ENCODE measurements around the gene FUT8.

GRCh38 chr14:65456247-65456646 is 43.7 kb downstream of the FUT8 start:
- TF ChIP-seq CTCF (conservative IDR thresholded peaks at IDR 0.05 in 1 of 2, IDR thresholded peaks at IDR 0.05 in 1 of 2; ENCODE audit: extremely low read depth in 1 of 2, insufficient read depth in 1 of 2, low read depth in 1 of 2, low read length in 2 of 2) (no peak), EZH2 (IDR thresholded peaks at IDR 0.05; ENCODE audit: borderline replicate concordance, low read length) (no peak)

All from mammary epithelial cell (primary cell).